Subcutaneous adipose tissue (tissue), 4 donors: ENCODE data around the gene BRINP1. TPM values are rescaled to one million over a fixed set of nuclear protein-coding genes. Genes with fewer than 3 reads are reported as not detected.

ENCODE experiments used
- CTCF ChIP-seq: fragments of 450-650 bp; IDR thresholded peaks from one replicate; pipeline ENCODE4 v1.5.1; 2016; ENCODE audit warnings: low read depth, mild to moderate bottlenecking, control low read depth, antibody characterized with exemption, moderate library complexity
- total RNA-seq, 4 donors: library from RNA; depleted of rRNA; stranded (reverse); fragments of >200 nt; gene quantifications; one replicate each; pipeline ENCODE4 v1.1.0, GENCODE V29; 2016

The BRINP1 gene
- total RNA-seq, 4 donors from 2014 or later: not detected

- TF ChIP-seq CTCF: no peak
These were observed 171.2 kb downstream of the BRINP1 start for GRCh38 chr9:119197893-119198607.

GRCh38 chr9:119195521-119195920 lies 173.7 kb downstream of the BRINP1 start:
- TF ChIP-seq CTCF: no peak

GRCh38 chr9:119185298-119185697 lies 183.9 kb downstream of the BRINP1 start:
- no peak for TF ChIP-seq CTCF

GRCh38 chr9:119184265-119184936 lies 184.8 kb downstream of the BRINP1 start:
- no peak for TF ChIP-seq CTCF

GRCh38 chr9:119181561-119181960 lies 187.7 kb downstream of the BRINP1 start:
- no peak for TF ChIP-seq CTCF

GRCh38 chr9:119180897-119181296 lies 188.3 kb downstream of the BRINP1 start:
- TF ChIP-seq CTCF: no peak

- TF ChIP-seq CTCF: no peak
These were observed 189.5 kb downstream of the BRINP1 start for GRCh38 chr9:119179701-119180100.
